A549 (cell line): ENCODE measurements around the gene P2RX3. TPM values are rescaled to one million over a fixed set of nuclear protein-coding genes. Genes with fewer than 3 reads are reported as not detected.
"Not testable (repeated sequence)": the region's sequence is repeated elsewhere in the genome, so short reads cannot be mapped to it uniquely, and the experiment has no call there.

Source experiments
- ATAC-seq, 2 experiments: fragments of 200-7000 bp in 1 of 2; fragments of >200 bp in 1 of 2; cut with Nextera tagmentation in 1 of 2; cut with Tn5 transposase in 1 of 2; 3 replicates each; pipeline versions ENCODE4 v1.8.0 to v1.9.1; 2018 to 2020; ENCODE audit warnings: mild to moderate bottlenecking in 1 of 2, moderate library complexity in 1 of 2
- CTCF ChIA-PET: fragments of 300-600 bp; sonication (Branson Sonifier 250); formaldehyde crosslinking; extraction: SDS; loops from one replicate; lab custom pipeline; 2021; ENCODE audit warnings: antibody characterized with exemption, inconsistent platforms; lab: Yijun Ruan, JAX
- POLR2A ChIA-PET: fragments of 350-600 bp; formaldehyde crosslinking; extraction: SDS; loops from one replicate; lab custom pipeline; 2021; ENCODE audit warnings: antibody characterized with exemption, inconsistent platforms; lab: Yijun Ruan, JAX
- DNase-seq, 2 experiments: peaks; one replicate each; pipeline versions ENCODE4 v3.0.0 to v3.0.0-alpha.2; 2011 to 2016; ENCODE audit warnings: low read depth in 1 of 2, low spot score in 1 of 2
- FAIRE-seq: peaks from 2 replicates; lab custom pipeline; 2011; peaks lifted over from hg19 to GRCh38; lab: Jason Lieb, UNC
- H3K27ac ChIP-seq, 2 experiments: fragments of >200 bp; sonication (Bioruptor Twin); formaldehyde crosslinking; 3 replicates each; pipeline ENCODE4 v1.5.1; 2016 to 2017
- H3K4me1 ChIP-seq: fragments of >200 bp; sonication (Bioruptor Twin); formaldehyde crosslinking; 3 replicates; pipeline ENCODE4 v1.6.1; 2016
- H3K4me2 ChIP-seq: fragments of >200 bp; sonication (Bioruptor Twin); formaldehyde crosslinking; 3 replicates; pipeline ENCODE4 v1.6.1; 2016
- H3K4me3 ChIP-seq: fragments of >200 bp; sonication (Bioruptor Twin); formaldehyde crosslinking; 3 replicates; pipeline ENCODE4 v1.5.1; 2016
- H3K9me3 ChIP-seq: fragments of >200 bp; sonication (Bioruptor Twin); formaldehyde crosslinking; 3 replicates; pipeline ENCODE4 v1.6.1; 2016
- FOSB ChIP-seq: fragments of 250-450 bp; sonication (Bioruptor Pico); IDR thresholded peaks from 2 replicates; pipeline ENCODE4 v1.5.0; 2020; ENCODE audit warnings: mild to moderate bottlenecking, moderate library complexity
- JUN ChIP-seq, 2 experiments: fragments of >200 bp; sonication (Bioruptor Twin); formaldehyde crosslinking; IDR thresholded peaks; 2 replicates in 1 of 2; 3 replicates in 1 of 2; pipeline ENCODE4 v1.6.1; 2016 to 2017
- MYC ChIP-seq: IDR thresholded peaks from 2 replicates; pipeline ENCODE4 v1.6.1; 2012; ENCODE audit warnings: mild to moderate bottlenecking, inconsistent platforms, low read length, improper control_type of control experiment, borderline replicate concordance
- NR3C1 ChIP-seq: fragments of >200 bp; sonication (Bioruptor Twin); formaldehyde crosslinking; IDR thresholded peaks from 3 replicates; pipeline ENCODE4 v1.6.1; 2017
- PHF8 ChIP-seq: fragments of 200-600 bp; sonication (generic); IDR thresholded peaks from 2 replicates; pipeline ENCODE4 v1.6.1; 2016; ENCODE audit warnings: low read depth, mild to moderate bottlenecking, antibody characterized with exemption, moderate library complexity, borderline replicate concordance
- RARB ChIP-seq: fragments of 250-450 bp; sonication (Bioruptor Pico); IDR thresholded peaks from 2 replicates; pipeline ENCODE4 v1.8.0; 2021; ENCODE audit warnings: mild to moderate bottlenecking, moderate library complexity
- RCOR1 ChIP-seq: fragments of 150-350 bp; IDR thresholded peaks from 2 replicates; pipeline ENCODE4 v1.6.1; 2014; ENCODE audit warnings: antibody characterized with exemption, low read length, low read depth
- SREBF2 ChIP-seq: fragments of 450-650 bp; IDR thresholded peaks from 2 replicates; pipeline ENCODE4 v1.6.1; 2014; ENCODE audit warnings: mild to moderate bottlenecking, moderate library complexity
- ZNF302 ChIP-seq: fragments of 250-450 bp; sonication (Bioruptor Pico); IDR thresholded peaks from 2 replicates; pipeline ENCODE4 v1.9.0; 2021; ENCODE audit warnings: inconsistent platforms, mild to moderate bottlenecking, moderate library complexity
- WGBS: methylation state at CpG from one replicate; pipeline ENCODE4 v1.1.6; 2017; ENCODE audit errors: missing lambda C conversion rate; 5-methylcytosine and 5-hydroxymethylcytosine counted together
- polyA plus RNA-seq, 4 experiments: library from polyadenylated mRNA; depleted of rRNA in 3 of 4; stranded (reverse); fragments of >200 nt; fragmentation: RNase III in 1 of 4; extraction: RNeasy Plus Mini Kit Qiagen cat#74134 plus additional on column Dnase treatment in 1 of 4; gene quantifications; 2 replicates in 3 of 4; 3 replicates in 1 of 4; pipeline ENCODE4 v1.2.3, GENCODE V29; 2011 to 2017
- TF ChIP-seq, protein P1 (sequence below): fragments of >200 bp; sonication (Bioruptor Twin); formaldehyde crosslinking; IDR thresholded peaks from 3 replicates; pipeline ENCODE4 v1.6.1; 2016
- TF ChIP-seq, protein P2 (sequence below): IDR thresholded peaks from 2 replicates; pipeline ENCODE4 v1.6.1; 2012
- TF ChIP-seq, protein P3 (sequence below): fragments of 450-650 bp; IDR thresholded peaks from 2 replicates; pipeline ENCODE4 v1.6.1; 2014; ENCODE audit warnings: antibody characterized with exemption
- TF ChIP-seq, protein P4 (sequence below): fragments of 150-350 bp; IDR thresholded peaks from 2 replicates; pipeline ENCODE4 v1.6.1; 2014; ENCODE audit warnings: low read depth, mild to moderate bottlenecking, low read length
- TF ChIP-seq, protein P5 (sequence below): fragments of 250-450 bp; sonication (Bioruptor Pico); IDR thresholded peaks from 2 replicates; pipeline ENCODE4 v1.5.0; 2021; ENCODE audit warnings: mild to moderate bottlenecking, moderate library complexity, borderline replicate concordance
- TF ChIP-seq, protein P6 (sequence below): fragments of >200 bp; sonication (Bioruptor Twin); formaldehyde crosslinking; IDR thresholded peaks from 2 replicates; pipeline ENCODE4 v1.6.1; 2016
- TF ChIP-seq, protein P7 (sequence below): IDR thresholded peaks from 2 replicates; pipeline ENCODE4 v1.6.1; 2012
- TF ChIP-seq, protein P8 (sequence below): IDR thresholded peaks from 2 replicates; pipeline ENCODE4 v1.6.1; 2012; ENCODE audit warnings: low read depth, borderline replicate concordance

P2RX3 gene
- polyA plus RNA-seq, 2 of the 4 experiments (the other 2 are of a cell fraction) = 0.05 to 0.37 TPM

DNA sequence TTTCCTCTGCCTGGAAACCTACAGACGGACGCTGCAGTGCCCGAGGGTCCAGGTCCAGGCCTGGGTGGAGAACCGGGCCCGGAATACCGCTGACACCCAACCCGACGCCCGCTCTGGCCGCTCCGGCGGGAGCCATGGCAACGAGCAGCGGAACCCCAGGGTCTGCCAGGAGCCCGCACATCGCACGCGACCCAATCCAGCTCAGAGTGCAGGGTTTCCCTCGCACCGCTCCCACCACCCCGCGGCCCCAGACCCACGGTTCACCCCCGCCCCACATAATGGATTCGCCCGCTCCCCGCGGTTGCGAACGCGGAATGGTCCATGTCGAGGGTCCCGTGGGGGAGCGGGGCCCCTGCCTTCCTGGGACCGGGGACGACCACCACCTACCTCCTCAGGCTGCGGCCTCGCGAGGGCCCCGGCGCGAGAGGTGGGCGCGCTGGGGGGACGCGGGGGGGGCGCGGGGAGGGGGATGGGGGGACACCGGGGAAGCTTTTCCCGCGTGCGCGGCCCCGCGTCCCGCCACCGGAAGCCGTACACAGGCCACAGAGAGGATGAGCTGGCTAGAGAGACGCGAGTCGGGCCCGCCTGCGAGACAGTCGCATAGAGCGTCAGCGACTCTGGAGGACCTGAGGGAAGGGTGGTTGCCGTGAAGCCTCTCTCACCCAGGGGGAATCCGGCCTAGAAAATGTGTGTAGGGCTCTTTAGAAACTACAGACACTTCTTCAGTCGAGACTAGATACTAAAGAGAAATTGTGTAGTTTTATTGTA lies 2.6 kb upstream of the P2RX3 start, which contains the start of gene SSRP1 (continued):
- TF ChIP-seq, protein P1, sequence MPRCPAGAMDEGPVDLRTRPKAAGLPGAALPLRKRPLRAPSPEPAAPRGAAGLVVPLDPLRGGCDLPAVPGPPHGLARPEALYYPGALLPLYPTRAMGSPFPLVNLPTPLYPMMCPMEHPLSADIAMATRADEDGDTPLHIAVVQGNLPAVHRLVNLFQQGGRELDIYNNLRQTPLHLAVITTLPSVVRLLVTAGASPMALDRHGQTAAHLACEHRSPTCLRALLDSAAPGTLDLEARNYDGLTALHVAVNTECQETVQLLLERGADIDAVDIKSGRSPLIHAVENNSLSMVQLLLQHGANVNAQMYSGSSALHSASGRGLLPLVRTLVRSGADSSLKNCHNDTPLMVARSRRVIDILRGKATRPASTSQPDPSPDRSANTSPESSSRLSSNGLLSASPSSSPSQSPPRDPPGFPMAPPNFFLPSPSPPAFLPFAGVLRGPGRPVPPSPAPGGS = peak; percentile 82
- peak; percentile 81 to 94 for TF ChIP-seq JUN (IDR thresholded peaks at IDR 0.05)
- TF ChIP-seq, protein P2, sequence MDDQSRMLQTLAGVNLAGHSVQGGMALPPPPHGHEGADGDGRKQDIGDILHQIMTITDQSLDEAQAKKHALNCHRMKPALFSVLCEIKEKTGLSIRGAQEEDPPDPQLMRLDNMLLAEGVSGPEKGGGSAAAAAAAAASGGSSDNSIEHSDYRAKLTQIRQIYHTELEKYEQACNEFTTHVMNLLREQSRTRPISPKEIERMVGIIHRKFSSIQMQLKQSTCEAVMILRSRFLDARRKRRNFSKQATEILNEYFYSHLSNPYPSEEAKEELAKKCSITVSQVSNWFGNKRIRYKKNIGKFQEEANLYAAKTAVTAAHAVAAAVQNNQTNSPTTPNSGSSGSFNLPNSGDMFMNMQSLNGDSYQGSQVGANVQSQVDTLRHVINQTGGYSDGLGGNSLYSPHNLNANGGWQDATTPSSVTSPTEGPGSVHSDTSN = 0 out of 2 replicates have a peak, but pooled peaks have one; percentile 31
- peak; percentile 71; the same call in 1 of the 2 replicates for TF ChIP-seq MYC
- TF ChIP-seq NR3C1 = no peak
- TF ChIP-seq SREBF2 = no peak
- TF ChIP-seq RARB (CRISPR knock-in tag) = no peak
- TF ChIP-seq, all 56 proteins: peak for 8

DNA sequence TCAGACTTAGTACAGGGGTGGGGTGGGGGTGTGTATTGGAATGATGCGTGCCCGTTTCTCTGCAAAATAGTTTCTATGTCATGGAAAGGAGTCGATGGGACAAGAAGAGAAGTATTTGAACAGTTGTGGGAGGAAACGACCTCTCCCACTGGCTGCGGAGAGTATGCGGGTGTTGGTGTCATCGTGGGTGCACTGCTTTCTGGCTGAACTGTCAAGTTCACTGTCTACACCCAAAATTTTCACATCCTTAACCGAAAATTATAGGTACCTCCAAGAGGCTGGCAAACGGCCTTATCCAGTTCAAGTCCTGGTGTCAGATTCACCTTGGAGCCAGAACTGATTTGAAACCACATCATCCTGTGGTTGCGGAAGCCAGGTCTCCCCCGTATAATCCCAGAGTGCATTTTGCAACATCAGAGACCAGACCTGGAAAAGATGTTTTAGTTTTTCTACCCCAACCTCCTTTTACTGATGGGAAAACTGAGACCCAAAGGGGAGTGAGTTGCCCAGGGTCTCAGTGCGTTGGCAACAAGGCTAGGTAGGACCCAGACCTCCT lies 2.0 kb upstream of the P2RX3 start:
- ATAC-seq (peak in 1 of 2 experiments; percentile 7; a peak in 1 of 6 replicates), DNase-seq (no peak), FAIRE-seq (peak; percentile 74)
- 38% methylated on average over 12 of the region's 12 CpGs for WGBS
- Histone ChIP-seq H3K4me3 (peak overlapping the region; percentile 81), H3K4me1 (peaks cover 18% of the 10 kb centered on the region), H3K9me3 (no peaks in the 10 kb centered on the region), H3K27ac (peak overlapping the region; percentile 95 to 99), H3K4me2 (peak overlapping the region; percentile 99)
- no peak for TF ChIP-seq PHF8
- TF ChIP-seq, protein P3, sequence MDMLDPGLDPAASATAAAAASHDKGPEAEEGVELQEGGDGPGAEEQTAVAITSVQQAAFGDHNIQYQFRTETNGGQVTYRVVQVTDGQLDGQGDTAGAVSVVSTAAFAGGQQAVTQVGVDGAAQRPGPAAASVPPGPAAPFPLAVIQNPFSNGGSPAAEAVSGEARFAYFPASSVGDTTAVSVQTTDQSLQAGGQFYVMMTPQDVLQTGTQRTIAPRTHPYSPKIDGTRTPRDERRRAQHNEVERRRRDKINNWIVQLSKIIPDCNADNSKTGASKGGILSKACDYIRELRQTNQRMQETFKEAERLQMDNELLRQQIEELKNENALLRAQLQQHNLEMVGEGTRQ = no peak
- TF ChIP-seq, protein P4, sequence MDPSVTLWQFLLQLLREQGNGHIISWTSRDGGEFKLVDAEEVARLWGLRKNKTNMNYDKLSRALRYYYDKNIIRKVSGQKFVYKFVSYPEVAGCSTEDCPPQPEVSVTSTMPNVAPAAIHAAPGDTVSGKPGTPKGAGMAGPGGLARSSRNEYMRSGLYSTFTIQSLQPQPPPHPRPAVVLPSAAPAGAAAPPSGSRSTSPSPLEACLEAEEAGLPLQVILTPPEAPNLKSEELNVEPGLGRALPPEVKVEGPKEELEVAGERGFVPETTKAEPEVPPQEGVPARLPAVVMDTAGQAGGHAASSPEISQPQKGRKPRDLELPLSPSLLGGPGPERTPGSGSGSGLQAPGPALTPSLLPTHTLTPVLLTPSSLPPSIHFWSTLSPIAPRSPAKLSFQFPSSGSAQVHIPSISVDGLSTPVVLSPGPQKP = no peak
- TF ChIP-seq, protein P5, sequence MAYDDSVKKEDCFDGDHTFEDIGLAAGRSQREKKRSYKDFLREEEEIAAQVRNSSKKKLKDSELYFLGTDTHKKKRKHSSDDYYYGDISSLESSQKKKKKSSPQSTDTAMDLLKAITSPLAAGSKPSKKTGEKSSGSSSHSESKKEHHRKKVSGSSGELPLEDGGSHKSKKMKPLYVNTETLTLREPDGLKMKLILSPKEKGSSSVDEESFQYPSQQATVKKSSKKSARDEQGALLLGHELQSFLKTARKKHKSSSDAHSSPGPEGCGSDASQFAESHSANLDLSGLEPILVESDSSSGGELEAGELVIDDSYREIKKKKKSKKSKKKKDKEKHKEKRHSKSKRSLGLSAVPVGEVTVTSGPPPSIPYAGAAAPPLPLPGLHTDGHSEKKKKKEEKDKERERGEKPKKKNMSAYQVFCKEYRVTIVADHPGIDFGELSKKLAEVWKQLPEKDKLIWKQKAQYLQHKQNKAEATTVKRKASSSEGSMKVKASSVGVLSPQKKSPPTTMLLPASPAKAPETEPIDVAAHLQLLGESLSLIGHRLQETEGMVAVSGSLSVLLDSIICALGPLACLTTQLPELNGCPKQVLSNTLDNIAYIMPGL (CRISPR knock-in tag) = no peak
- TF ChIP-seq, protein P6, sequence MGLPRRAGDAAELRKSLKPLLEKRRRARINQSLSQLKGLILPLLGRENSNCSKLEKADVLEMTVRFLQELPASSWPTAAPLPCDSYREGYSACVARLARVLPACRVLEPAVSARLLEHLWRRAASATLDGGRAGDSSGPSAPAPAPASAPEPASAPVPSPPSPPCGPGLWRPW = no peak
- TF ChIP-seq RCOR1 = no peak
- TF ChIP-seq FOSB (CRISPR knock-in tag) = no peak
- TF ChIP-seq NR3C1 = no peak
- no peak for TF ChIP-seq ZNF302
- TF ChIP-seq, protein P7, sequence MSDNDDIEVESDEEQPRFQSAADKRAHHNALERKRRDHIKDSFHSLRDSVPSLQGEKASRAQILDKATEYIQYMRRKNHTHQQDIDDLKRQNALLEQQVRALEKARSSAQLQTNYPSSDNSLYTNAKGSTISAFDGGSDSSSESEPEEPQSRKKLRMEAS = no peak
- TF ChIP-seq, protein P8, sequence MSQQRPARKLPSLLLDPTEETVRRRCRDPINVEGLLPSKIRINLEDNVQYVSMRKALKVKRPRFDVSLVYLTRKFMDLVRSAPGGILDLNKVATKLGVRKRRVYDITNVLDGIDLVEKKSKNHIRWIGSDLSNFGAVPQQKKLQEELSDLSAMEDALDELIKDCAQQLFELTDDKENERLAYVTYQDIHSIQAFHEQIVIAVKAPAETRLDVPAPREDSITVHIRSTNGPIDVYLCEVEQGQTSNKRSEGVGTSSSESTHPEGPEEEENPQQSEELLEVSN = no peak
- ChIA-PET CTCF (interaction anchor here (0.9 to 2.5 kb wide), 3 partner anchors 9 to 13 kb away, joined by 5 to 10 read pairs (median 8); no protein-coding TSS in a partner anchor), POLR2A (interaction anchor here (1.0 to 2.5 kb wide), 7 partner anchors 9 to 405 kb away, joined by 3 to 35 read pairs (median 5); partner anchors contain the start of genes SELENOH and TNKS1BP1)

DNA sequence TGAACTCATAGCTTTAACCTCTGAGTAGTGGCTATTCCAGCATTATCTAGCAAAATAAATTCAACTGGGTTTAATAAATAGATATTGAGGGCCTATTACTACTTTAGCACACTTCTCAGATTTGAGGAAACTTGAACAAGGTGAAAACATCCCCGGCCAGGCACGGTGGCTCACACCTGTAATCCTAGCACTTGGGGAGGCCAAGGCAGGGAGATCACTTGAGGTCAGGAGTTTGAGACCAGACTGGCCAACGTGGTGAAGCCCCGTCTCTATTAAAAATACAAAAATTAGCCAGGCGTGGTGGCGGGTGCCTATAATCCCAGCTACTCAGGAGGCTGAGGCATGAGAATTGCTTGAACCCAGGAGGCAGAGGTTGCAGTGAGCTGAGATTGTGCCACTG lies 1.3 kb upstream of the P2RX3 start:
- H3K9me3 ChIP-seq, H3K4me3 ChIP-seq, FAIRE-seq, ATAC-seq, DNase-seq, H3K4me2 ChIP-seq: not testable (repeated sequence)
- POLR2A ChIA-PET = interaction anchor here (0.6 to 1.9 kb wide), 2 partner anchors 15 to 495 kb away, joined by 4 to 13 read pairs; no protein-coding TSS in a partner anchor
- H3K27ac ChIP-seq = peak overlapping the region in 1 of 2 experiments; percentile 99; a peak in 2 of 6 replicates
- peaks cover 18% of the 10 kb centered on the region for H3K4me1 ChIP-seq
- CTCF ChIA-PET = interaction anchor here (2.5 kb wide), 1 partner anchor 9 kb away, joined by 10 read pairs; no protein-coding TSS in a partner anchor
- WGBS = 91% methylated on average over 6 of the region's 6 CpGs
